HEK293T (cell line): ENCODE results near the gene SYT17.

Source experiments
- CTCF ChIA-PET: fragments of 350-600 bp; formaldehyde crosslinking; extraction: SDS; loops from one replicate; lab custom pipeline; 2021; ENCODE audit warnings: antibody characterized with exemption, inconsistent platforms; lab: Yijun Ruan, JAX
- POLR2A ChIA-PET: fragments of 350-600 bp; formaldehyde crosslinking; extraction: SDS; loops from one replicate; lab custom pipeline; 2020; ENCODE audit warnings: antibody characterized with exemption, inconsistent platforms; lab: Yijun Ruan, JAX
- DNase-seq: peaks from one replicate; pipeline ENCODE4 v3.0.0; 2012; ENCODE audit warnings: mixed read lengths; ENCODE audit errors: extremely low spot score
- ARNT ChIP-seq: fragments of 450-650 bp; IDR thresholded peaks from 2 replicates; pipeline ENCODE4 v1.6.1; 2017; ENCODE audit warnings: mild to moderate bottlenecking
- BHLHE40 ChIP-seq: fragments of 450-650 bp; IDR thresholded peaks from 2 replicates; pipeline ENCODE4 v1.6.1; 2016; ENCODE audit warnings: mild to moderate bottlenecking, moderate library complexity, borderline replicate concordance
- CTBP1 ChIP-seq: fragments of 450-650 bp; IDR thresholded peaks from 2 replicates; pipeline ENCODE4 v1.6.1; 2016; ENCODE audit warnings: borderline replicate concordance
- ELF4 ChIP-seq: fragments of 450-650 bp; IDR thresholded peaks from 2 replicates; pipeline ENCODE4 v1.6.1; 2017; ENCODE audit warnings: antibody characterized with exemption
- FOXA1 ChIP-seq: fragments of 450-650 bp; IDR thresholded peaks from 2 replicates; pipeline ENCODE4 v1.6.1; 2016; ENCODE audit warnings: mild to moderate bottlenecking
- FOXK2 ChIP-seq: fragments of 450-650 bp; IDR thresholded peaks from 2 replicates; pipeline ENCODE4 v1.6.1; 2016; ENCODE audit warnings: mild to moderate bottlenecking
- FOXM1 ChIP-seq: fragments of 450-650 bp; IDR thresholded peaks from 2 replicates; pipeline ENCODE4 v1.6.1; 2017; ENCODE audit warnings: mild to moderate bottlenecking, borderline replicate concordance
- HDGF ChIP-seq: fragments of 450-650 bp; IDR thresholded peaks from 2 replicates; pipeline ENCODE4 v1.6.1; 2017; ENCODE audit warnings: antibody characterized with exemption, borderline replicate concordance
- L3MBTL2 ChIP-seq: fragments of 450-650 bp; conservative IDR thresholded peaks from 2 replicates; pipeline ENCODE4 v1.6.1; 2016; ENCODE audit warnings: mild to moderate bottlenecking
- LEF1 ChIP-seq: fragments of 450-650 bp; IDR thresholded peaks from 2 replicates; pipeline ENCODE4 v1.6.1; 2017; ENCODE audit warnings: mild to moderate bottlenecking, borderline replicate concordance
- NFRKB ChIP-seq: fragments of 450-650 bp; IDR thresholded peaks from 2 replicates; pipeline ENCODE4 v1.6.1; 2016; ENCODE audit warnings: mild to moderate bottlenecking, moderate library complexity
- SP1 ChIP-seq: fragments of 450-650 bp; IDR thresholded peaks from 2 replicates; pipeline ENCODE4 v1.6.1; 2017
- SUZ12 ChIP-seq: fragments of 450-650 bp; IDR thresholded peaks from 2 replicates; pipeline ENCODE4 v1.6.1; 2016; ENCODE audit warnings: mild to moderate bottlenecking
- TARDBP ChIP-seq: fragments of 450-650 bp; IDR thresholded peaks from 2 replicates; pipeline ENCODE4 v1.6.1; 2016
- ZNF384 ChIP-seq: fragments of 450-650 bp; IDR thresholded peaks from 2 replicates; pipeline ENCODE4 v1.6.1; 2016
- TF ChIP-seq, protein P1 (sequence below): fragments of 450-650 bp; IDR thresholded peaks from 2 replicates; pipeline ENCODE4 v1.6.1; 2016

SYT17 gene

DNA sequence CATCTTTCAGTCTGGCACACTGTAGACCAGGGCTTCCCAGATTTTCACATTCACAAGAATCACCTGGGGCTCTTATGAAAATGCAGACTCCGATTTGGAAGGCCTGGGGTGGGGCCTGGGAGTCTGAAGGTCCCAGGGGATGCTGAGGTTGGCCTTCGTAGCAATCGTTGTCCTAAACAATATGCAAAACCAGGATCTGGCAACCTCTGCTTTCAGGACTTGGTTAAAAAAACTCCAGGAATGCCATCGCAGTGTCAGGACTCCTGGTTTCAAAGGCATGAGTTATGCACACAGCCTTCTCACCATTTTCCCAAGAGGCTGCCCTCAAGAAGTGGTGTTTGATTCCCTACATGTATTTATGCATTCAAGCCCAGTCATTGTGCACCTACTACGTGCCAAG is 124.1 kb downstream of the SYT17 start:
- no peak for DNase-seq
- ChIA-PET POLR2A (no interaction called here), CTCF (no interaction called here)
- TF ChIP-seq ZNF384 (no peak), FOXA1 (no peak), L3MBTL2 (no peak), ARNT (no peak), CTBP1 (no peak), TARDBP (no peak), LEF1 (no peak)
- TF ChIP-seq, protein P1, sequence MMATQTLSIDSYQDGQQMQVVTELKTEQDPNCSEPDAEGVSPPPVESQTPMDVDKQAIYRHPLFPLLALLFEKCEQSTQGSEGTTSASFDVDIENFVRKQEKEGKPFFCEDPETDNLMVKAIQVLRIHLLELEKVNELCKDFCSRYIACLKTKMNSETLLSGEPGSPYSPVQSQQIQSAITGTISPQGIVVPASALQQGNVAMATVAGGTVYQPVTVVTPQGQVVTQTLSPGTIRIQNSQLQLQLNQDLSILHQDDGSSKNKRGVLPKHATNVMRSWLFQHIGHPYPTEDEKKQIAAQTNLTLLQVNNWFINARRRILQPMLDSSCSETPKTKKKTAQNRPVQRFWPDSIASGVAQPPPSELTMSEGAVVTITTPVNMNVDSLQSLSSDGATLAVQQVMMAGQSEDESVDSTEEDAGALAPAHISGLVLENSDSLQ = no peak

DNA sequence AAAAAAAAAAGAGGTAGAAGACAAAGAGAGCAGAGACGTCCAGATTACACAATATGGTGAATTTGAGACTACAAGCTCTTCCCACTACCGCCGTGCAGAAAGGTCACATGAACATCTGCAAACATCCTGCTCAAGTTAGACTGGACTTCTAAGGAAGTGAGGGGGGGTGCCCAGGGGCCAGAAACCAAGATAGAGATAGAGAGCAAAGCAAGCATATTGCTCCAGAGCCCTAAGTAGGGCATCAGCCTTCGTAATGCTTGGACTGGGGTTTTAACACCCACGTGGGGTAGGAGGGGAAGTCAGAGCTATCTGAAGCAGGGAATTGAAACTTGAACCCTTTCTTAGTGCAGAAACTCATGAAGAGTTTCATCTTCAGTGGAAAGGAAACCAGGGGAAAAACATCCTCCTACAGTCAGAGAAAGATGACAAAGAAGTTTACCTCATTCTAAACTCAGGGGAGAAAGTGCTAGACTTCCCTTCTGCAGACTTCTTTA is 126.2 kb downstream of the SYT17 start:
- ChIA-PET POLR2A (no interaction called here), CTCF (no interaction called here)
- no peak for TF ChIP-seq SP1
- TF ChIP-seq CTBP1 = no peak
- TF ChIP-seq LEF1 = no peak
- TF ChIP-seq ZNF384 = no peak
- TF ChIP-seq FOXM1 = no peak
- TF ChIP-seq NFRKB = no peak
- TF ChIP-seq ARNT = no peak
- TF ChIP-seq SUZ12 = no peak
- TF ChIP-seq FOXK2 = no peak
- TF ChIP-seq, protein P1 = no peak
- TF ChIP-seq FOXA1 = no peak
- TF ChIP-seq HDGF = no peak
- TF ChIP-seq L3MBTL2 = no peak
- no peak for TF ChIP-seq TARDBP
- no peak for TF ChIP-seq ELF4
- no peak for TF ChIP-seq BHLHE40
- no peak for DNase-seq

DNA sequence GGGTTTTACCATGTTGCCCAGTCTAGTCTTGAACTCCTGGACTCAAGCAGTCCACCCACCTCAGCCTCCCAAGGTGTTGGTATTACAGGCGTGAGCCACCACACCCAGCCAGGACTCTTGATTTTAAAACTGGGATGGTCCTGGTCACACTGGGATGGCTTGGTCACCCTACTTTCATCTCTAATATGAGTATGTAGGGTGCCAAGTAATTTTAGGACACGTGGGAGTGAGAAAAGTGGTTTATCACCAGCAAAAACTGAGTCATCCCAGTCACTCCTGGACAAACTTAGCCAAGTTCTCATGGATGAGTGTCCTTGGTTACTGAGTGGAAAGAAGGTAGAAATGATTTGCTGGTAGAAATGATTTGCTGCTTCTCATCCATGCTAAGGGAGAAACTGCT is 127.4 kb downstream of the SYT17 start:
- ChIA-PET CTCF (no interaction called here), POLR2A (no interaction called here)
- no peak for TF ChIP-seq ARNT
- TF ChIP-seq LEF1 = no peak
- TF ChIP-seq L3MBTL2 = no peak
- no peak for DNase-seq

DNA sequence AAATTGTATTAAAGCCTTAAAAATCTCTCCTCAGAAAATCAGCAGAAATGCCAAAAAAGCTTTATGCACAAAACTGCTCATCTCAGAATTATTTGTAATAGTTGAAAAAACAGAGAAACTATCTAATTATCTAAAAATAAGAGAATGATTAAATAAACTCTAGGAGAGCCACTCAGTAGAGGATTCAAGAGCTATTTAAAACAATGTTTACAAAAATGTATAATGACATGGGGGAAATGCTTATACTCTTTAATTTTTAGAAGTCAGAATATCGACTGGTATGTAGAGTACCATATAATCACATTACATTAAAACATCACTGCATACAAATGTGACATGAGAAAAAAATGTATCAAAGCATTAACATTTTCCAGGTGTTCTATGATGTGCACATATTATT is 129.4 kb downstream of the SYT17 start:
- TF ChIP-seq ZNF384 = no peak
- TF ChIP-seq FOXK2 = no peak
- TF ChIP-seq TARDBP = no peak
- TF ChIP-seq CTBP1 = no peak
- no peak for TF ChIP-seq SUZ12
- no peak for TF ChIP-seq NFRKB
- CTCF ChIA-PET = no interaction called here
- DNase-seq = no peak
- POLR2A ChIA-PET = no interaction called here

DNA sequence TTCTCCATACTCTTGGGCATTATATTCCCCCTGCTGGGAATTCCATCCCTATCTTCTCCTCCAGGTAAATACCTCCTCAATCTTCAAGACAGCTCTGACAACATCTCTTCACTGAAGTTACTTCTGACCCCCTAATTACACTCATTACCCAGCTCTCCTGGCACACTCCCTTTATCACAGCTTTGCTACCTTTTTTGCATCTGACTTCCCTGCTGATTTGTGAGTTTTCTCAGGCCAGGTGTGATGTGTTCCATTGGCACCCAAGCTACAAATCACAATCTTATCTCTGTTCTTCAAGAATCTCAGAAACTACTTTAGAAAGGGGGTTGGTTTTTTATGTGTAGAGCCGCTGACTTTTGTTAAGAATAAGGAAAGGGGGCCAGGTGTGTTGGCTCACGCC is 131.5 kb downstream of the SYT17 start:
- DNase-seq = no peak
- TF ChIP-seq FOXK2 (no peak), NFRKB (no peak), SUZ12 (no peak), CTBP1 (no peak), FOXA1 (no peak), SP1 (no peak), ZNF384 (no peak), FOXM1 (no peak), TARDBP (no peak), L3MBTL2 (no peak), BHLHE40 (no peak), ELF4 (no peak), ARNT (no peak), LEF1 (no peak)
- TF ChIP-seq, protein P1 = no peak
- ChIA-PET POLR2A (no interaction called here), CTCF (no interaction called here)

DNA sequence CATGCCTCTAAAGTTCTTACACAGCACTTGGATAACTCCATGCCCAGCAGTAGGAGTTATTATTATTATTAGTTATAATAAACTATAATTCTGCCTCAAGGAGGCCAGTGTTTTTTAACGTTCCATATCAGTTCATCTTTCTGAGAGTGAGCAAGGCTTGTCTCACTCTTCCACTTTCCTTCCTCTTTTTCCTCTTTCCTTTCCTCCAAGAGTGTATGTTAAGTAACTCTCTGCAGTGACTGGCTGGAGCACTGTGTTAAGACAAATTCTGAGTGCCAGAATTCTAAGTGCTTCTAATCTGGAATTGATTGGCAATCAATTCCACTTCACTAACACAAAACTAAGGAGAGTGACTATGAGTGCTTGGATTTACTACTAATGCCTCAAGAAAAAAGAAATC is 133.9 kb downstream of the SYT17 start:
- ChIA-PET CTCF (no interaction called here), POLR2A (no interaction called here)
- no peak for DNase-seq
- TF ChIP-seq, protein P1 = no peak
- no peak for TF ChIP-seq ZNF384

DNA sequence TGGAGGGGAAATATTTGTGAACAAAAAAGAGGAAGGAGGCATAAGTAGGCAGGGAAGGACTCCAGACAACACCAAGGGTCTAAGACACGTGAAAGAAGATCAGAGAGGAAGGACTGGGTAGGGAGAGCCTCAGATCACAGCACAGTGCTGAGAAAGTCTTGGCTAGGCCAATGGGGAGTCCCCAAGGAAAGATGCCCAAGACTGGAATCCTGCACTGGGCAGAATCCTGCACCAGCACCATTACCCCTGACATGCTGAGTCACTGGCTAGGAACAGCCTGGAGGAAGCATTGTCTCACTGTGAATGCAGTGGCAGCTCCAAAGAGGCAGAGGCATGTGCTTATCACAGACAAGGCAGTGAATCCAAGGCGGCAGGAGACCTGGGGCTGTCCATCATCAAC is 136.7 kb downstream of the SYT17 start:
- TF ChIP-seq TARDBP = no peak
- no peak for TF ChIP-seq SUZ12
- no peak for TF ChIP-seq SP1
- TF ChIP-seq NFRKB = no peak
- no peak for TF ChIP-seq FOXM1
- TF ChIP-seq ZNF384 = no peak
- TF ChIP-seq LEF1 = no peak
- TF ChIP-seq FOXK2 = no peak
- no peak for TF ChIP-seq L3MBTL2
- no peak for TF ChIP-seq CTBP1
- no peak for TF ChIP-seq BHLHE40
- no peak for TF ChIP-seq FOXA1
- no peak for TF ChIP-seq ELF4
- TF ChIP-seq, protein P1 = no peak
- TF ChIP-seq HDGF = no peak
- no peak for TF ChIP-seq ARNT
- POLR2A ChIA-PET = no interaction called here
- no peak for DNase-seq
- CTCF ChIA-PET = no interaction called here
